Glutamatergic neuron (in vitro differentiated cells): ENCODE data around the gene CNTNAP2. TPM values are rescaled to one million over a fixed set of nuclear protein-coding genes. Genes with fewer than 3 reads are reported as not detected.

Source experiments
- DNase-seq: peaks from one replicate; pipeline ENCODE4 v3.0.0; 2022
- H3K27ac Mint-ChIP-seq: one replicate; pipeline ENCODE4 v1.8.0; 2020; ENCODE audit warnings: mild to moderate bottlenecking, mixed read lengths, inconsistent platforms; ENCODE audit not compliant: unreplicated experiment
- H3K27me3 Mint-ChIP-seq: one replicate; pipeline ENCODE4 v1.8.0; 2020; ENCODE audit warnings: mild to moderate bottlenecking, moderate library complexity, mixed read lengths, inconsistent platforms; ENCODE audit not compliant: unreplicated experiment
- H3K36me3 Mint-ChIP-seq: one replicate; pipeline ENCODE4 v1.8.0; 2020; ENCODE audit warnings: mild to moderate bottlenecking, mixed read lengths, inconsistent platforms; ENCODE audit not compliant: unreplicated experiment
- H3K4me1 Mint-ChIP-seq: one replicate; pipeline ENCODE4 v1.8.0; 2020; ENCODE audit warnings: mild to moderate bottlenecking, low read depth, mixed read lengths, inconsistent platforms; ENCODE audit not compliant: unreplicated experiment
- H3K4me3 Mint-ChIP-seq: one replicate; pipeline ENCODE4 v1.8.0; 2020; ENCODE audit warnings: mild to moderate bottlenecking, mixed read lengths, inconsistent platforms; ENCODE audit not compliant: unreplicated experiment
- H3K9me3 Mint-ChIP-seq: one replicate; pipeline ENCODE4 v1.8.0; 2020; ENCODE audit warnings: mild to moderate bottlenecking, moderate library complexity, mixed read lengths, inconsistent platforms; ENCODE audit not compliant: unreplicated experiment
- CTCF ChIP-seq: fragments of 200-600 bp; sonication (generic); IDR thresholded peaks from one replicate; pipeline ENCODE4 v1.5.0; 2021; ENCODE audit not compliant: partially characterized antibody, unreplicated experiment
- total RNA-seq: library from RNA; stranded (reverse); fragmentation: NEBNext Ultra II Directional; extraction: Animal tissue kit (Norgen Biotek cat#: 25700); gene quantifications from one replicate; pipeline ENCODE4 v1.2.1, GENCODE V29; 2021; ENCODE audit not compliant: unreplicated experiment

The CNTNAP2 gene
- total RNA-seq, 1 donor from 2014 or later = 25.8 TPM

DNA sequence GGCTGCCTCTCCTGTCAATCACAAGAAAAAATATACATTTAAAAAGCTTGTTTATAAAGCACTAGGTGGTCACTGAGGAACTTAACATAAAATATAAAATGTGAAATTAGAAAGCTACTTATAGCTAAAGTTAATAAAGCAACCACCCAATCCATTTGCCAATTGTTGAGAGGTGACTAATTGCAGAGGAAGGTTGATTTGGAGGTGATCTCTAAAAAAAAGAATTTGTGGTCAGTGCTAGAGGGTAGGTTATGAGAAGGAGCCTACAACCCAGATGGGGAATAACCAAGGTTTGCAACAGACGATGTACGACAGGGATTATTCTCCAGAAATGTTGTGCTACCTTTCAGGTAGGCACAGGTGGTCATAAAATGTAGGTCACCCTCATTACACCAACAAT, 2029.7 kb downstream of the CNTNAP2 start:
- Mint-ChIP-seq H3K27me3 (no peaks in the 10 kb centered on the region), H3K36me3 (no peaks in the 10 kb centered on the region), H3K4me3 (no peak overlapping the region), H3K9me3 (no peaks in the 10 kb centered on the region), H3K4me1 (no peaks in the 10 kb centered on the region), H3K27ac (no peak overlapping the region)
- no peak for TF ChIP-seq CTCF
- no peak for DNase-seq

DNA sequence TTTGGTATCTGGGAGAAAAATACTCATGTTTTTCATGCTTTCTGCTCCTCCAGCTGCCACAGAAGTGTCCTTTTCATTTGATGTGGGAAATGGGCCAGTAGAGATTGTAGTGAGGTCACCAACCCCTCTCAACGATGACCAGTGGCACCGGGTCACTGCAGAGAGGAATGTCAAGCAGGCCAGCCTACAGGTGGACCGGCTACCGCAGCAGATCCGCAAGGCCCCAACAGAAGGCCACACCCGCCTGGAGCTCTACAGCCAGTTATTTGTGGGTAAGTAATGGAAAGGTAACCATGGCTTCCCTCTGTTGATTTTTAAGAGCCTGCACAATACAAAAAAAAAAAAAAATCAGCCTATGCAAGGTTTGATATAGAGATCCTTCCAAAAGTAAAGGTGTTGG, 2030.8 kb downstream of the CNTNAP2 start:
- H3K4me3 Mint-ChIP-seq = no peak overlapping the region
- DNase-seq = no peak
- no peaks in the 10 kb centered on the region for H3K9me3 Mint-ChIP-seq
- H3K27me3 Mint-ChIP-seq = peaks cover 2% of the 10 kb centered on the region
- no peaks in the 10 kb centered on the region for H3K36me3 Mint-ChIP-seq
- no peak for TF ChIP-seq CTCF
- no peak overlapping the region for H3K27ac Mint-ChIP-seq
- H3K4me1 Mint-ChIP-seq = no peaks in the 10 kb centered on the region

DNA sequence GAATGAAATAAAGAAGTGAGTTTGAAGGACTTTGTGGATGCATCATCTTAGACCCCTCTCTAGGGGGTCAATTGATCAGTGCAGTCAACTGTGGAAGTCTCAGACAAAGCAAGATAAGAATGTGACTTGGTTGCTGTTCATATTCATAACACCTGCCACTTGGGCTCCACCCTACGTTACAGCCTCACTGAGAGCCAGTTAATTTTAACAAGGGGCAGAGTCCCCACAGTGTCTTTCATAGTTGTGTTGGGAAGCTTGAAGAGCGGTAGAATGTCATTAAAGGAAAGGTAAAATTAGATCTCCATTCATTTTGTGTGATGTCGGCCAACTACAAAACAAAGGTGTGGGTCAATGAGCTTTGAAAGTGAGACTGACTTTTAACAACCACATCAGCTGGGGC, 2031.9 kb downstream of the CNTNAP2 start:
- Mint-ChIP-seq H3K36me3 (no peaks in the 10 kb centered on the region), H3K4me3 (no peak overlapping the region), H3K27me3 (peaks cover 2% of the 10 kb centered on the region), H3K27ac (no peak overlapping the region), H3K9me3 (no peaks in the 10 kb centered on the region), H3K4me1 (no peaks in the 10 kb centered on the region)
- no peak for DNase-seq
- no peak for TF ChIP-seq CTCF

- Mint-ChIP-seq H3K36me3 (no peaks in the 10 kb centered on the region), H3K9me3 (no peaks in the 10 kb centered on the region), H3K27ac (no peak overlapping the region), H3K4me1 (no peaks in the 10 kb centered on the region), H3K27me3 (peaks cover 2% of the 10 kb centered on the region), H3K4me3 (no peak overlapping the region)
- no peak for TF ChIP-seq CTCF
- DNase-seq = no peak
Measured at GRCh38 chr7:148149730-148150129, 2033.1 kb downstream of the CNTNAP2 start.

- Mint-ChIP-seq H3K4me3 (no peak overlapping the region), H3K27ac (no peak overlapping the region), H3K27me3 (peaks cover 2% of the 10 kb centered on the region), H3K4me1 (no peaks in the 10 kb centered on the region), H3K36me3 (no peaks in the 10 kb centered on the region), H3K9me3 (no peaks in the 10 kb centered on the region)
- DNase-seq = no peak
- no peak for TF ChIP-seq CTCF
Measured at GRCh38 chr7:148151778-148152177, 2035.2 kb downstream of the CNTNAP2 start.
